SK-N-SH (cell line): Measurements from ENCODE around the gene OSTF1. TPM values are rescaled to one million over a fixed set of nuclear protein-coding genes. Genes with fewer than 3 reads are reported as not detected.

Experiments
- CTCF ChIA-PET: fragments of 300-600, 350-600 bp; formaldehyde crosslinking; extraction: SDS; loops from one replicate; lab custom pipeline; 2021; lab: Yijun Ruan, JAX
- POLR2A ChIA-PET: fragments of 350-600 bp; sonication (Branson Sonifier 250); formaldehyde crosslinking; extraction: SDS; loops from one replicate; lab custom pipeline; 2020; ENCODE audit warnings: antibody characterized with exemption, inconsistent platforms; lab: Yijun Ruan, JAX
- DNase-seq: peaks from one replicate; pipeline ENCODE4 v3.0.0; 2012
- H2AFZ ChIP-seq: fragments of 200-600 bp; sonication (generic); 2 replicates; pipeline ENCODE4 v1.8.1; 2016; ENCODE audit warnings: antibody characterized with exemption, mild to moderate bottlenecking, low read depth
- H3F3A ChIP-seq: fragments of 200-600 bp; sonication (generic); replicated peaks from 2 replicates; pipeline ENCODE3; 2016; ENCODE audit warnings: antibody characterized with exemption, mild to moderate bottlenecking; ENCODE audit not compliant: insufficient read depth
- H3K27ac ChIP-seq, 2 experiments: fragments of 200-500 bp in 1 of 2; fragments of 200-600 bp in 1 of 2; sonication (Bioruptor generic) in 1 of 2; sonication (generic), shearing (Covaris generic) in 1 of 2; 2 replicates each; pipeline versions ENCODE4 v1.5.1 to v1.6.1; 2014 to 2016; ENCODE audit warnings: low read depth in 2 of 2, inconsistent platforms in 1 of 2, low read length in 1 of 2, mild to moderate bottlenecking in 1 of 2, mixed read lengths in 1 of 2
- H3K27me3 ChIP-seq: fragments of 200-600 bp; sonication (generic), shearing (Covaris generic); 2 replicates; pipeline ENCODE4 v1.6.1; 2016; ENCODE audit warnings: mixed run types; ENCODE audit not compliant: insufficient read depth
- H3K36me3 ChIP-seq, 2 experiments: fragments of 200-500 bp in 1 of 2; fragments of 200-600 bp in 1 of 2; sonication (Bioruptor generic) in 1 of 2; sonication (generic) in 1 of 2; replicated peaks in 1 of 2; 2 replicates each; pipeline versions ENCODE3 to v1.5.1; 2014 to 2016; ENCODE audit warnings: low read length in 1 of 2, mild to moderate bottlenecking in 1 of 2; ENCODE audit not compliant: insufficient read depth in 2 of 2, control insufficient read depth in 1 of 2
- H3K4me1 ChIP-seq, 2 experiments: fragments of 200-500 bp in 1 of 2; fragments of 200-600 bp in 1 of 2; sonication (Bioruptor generic) in 1 of 2; sonication (generic), shearing (Covaris generic) in 1 of 2; 2 replicates each; pipeline versions ENCODE4 v1.5.1 to v1.6.1; 2014 to 2016; ENCODE audit warnings: low read depth in 1 of 2, low read length in 1 of 2, mixed run types in 1 of 2; ENCODE audit not compliant: insufficient read depth in 2 of 2, control insufficient read depth in 1 of 2
- H3K4me2 ChIP-seq: fragments of 200-600 bp; sonication (generic), shearing (Covaris generic); 2 replicates; pipeline ENCODE4 v1.6.1; 2017; ENCODE audit warnings: mixed run types
- H3K4me3 ChIP-seq, 2 experiments: fragments of 200-500 bp in 1 of 2; fragments of 200-600 bp in 1 of 2; sonication (Bioruptor generic) in 1 of 2; sonication (generic), shearing (Covaris generic) in 1 of 2; 2 replicates each; pipeline versions ENCODE4 v1.5.1 to v1.8.1; 2014 to 2016; ENCODE audit warnings: low read depth in 2 of 2, inconsistent platforms in 1 of 2, low read length in 1 of 2, mild to moderate bottlenecking in 1 of 2, mixed read lengths in 1 of 2, moderate library complexity in 1 of 2
- H3K79me2 ChIP-seq: fragments of 200-600 bp; sonication (generic); 2 replicates; pipeline ENCODE4 v1.8.1; 2017; ENCODE audit warnings: mild to moderate bottlenecking; ENCODE audit not compliant: insufficient read depth
- H3K9ac ChIP-seq: fragments of 200-600 bp; sonication (generic); 2 replicates; pipeline ENCODE4 v1.6.1; 2017; ENCODE audit warnings: mixed run types
- H3K9me2 ChIP-seq: fragments of 200-600 bp; sonication (generic); 2 replicates; pipeline ENCODE4 v1.6.1; 2017; ENCODE audit warnings: mixed run types
- H3K9me3 ChIP-seq: fragments of 200-600 bp; sonication (generic); 2 replicates; pipeline ENCODE4 v1.6.1; 2017; ENCODE audit warnings: mixed run types, mild to moderate bottlenecking, moderate library complexity
- H4K20me1 ChIP-seq: fragments of 200-600 bp; sonication (generic); 2 replicates; pipeline ENCODE4 v1.6.1; 2017; ENCODE audit warnings: mild to moderate bottlenecking, mixed run types; ENCODE audit not compliant: insufficient read depth
- ELF1 ChIP-seq: IDR thresholded peaks from 2 replicates; pipeline ENCODE4 v1.4.0; 2012
- EP300 ChIP-seq, 2 experiments: IDR thresholded peaks; 2 replicates each; pipeline versions ENCODE4 v1.4.0 to v1.6.1; 2012; ENCODE audit warnings: borderline replicate concordance in 1 of 2, low read depth in 1 of 2, low read length in 1 of 2
- FOSL2 ChIP-seq: IDR thresholded peaks from 2 replicates; pipeline ENCODE4 v1.4.0; 2012; ENCODE audit warnings: low read depth, mild to moderate bottlenecking, moderate library complexity, borderline replicate concordance
- FOXJ3 ChIP-seq: sonication (generic); formaldehyde crosslinking; IDR thresholded peaks from 2 replicates; pipeline ENCODE4 v1.5.1; 2020; ENCODE audit warnings: mild to moderate bottlenecking, missing genetic modification reagents
- FOXM1 ChIP-seq: IDR thresholded peaks from 2 replicates; pipeline ENCODE4 v1.4.0; 2012; ENCODE audit warnings: low read depth, mild to moderate bottlenecking
- GABPA ChIP-seq: IDR thresholded peaks from 2 replicates; pipeline ENCODE4 v1.4.0; 2012; ENCODE audit warnings: low read depth, mild to moderate bottlenecking
- GATA2 ChIP-seq: sonication (generic); formaldehyde crosslinking; IDR thresholded peaks from 2 replicates; pipeline ENCODE4 v1.5.0; 2020; ENCODE audit warnings: mild to moderate bottlenecking, missing genetic modification reagents
- NFIC ChIP-seq: IDR thresholded peaks from 2 replicates; pipeline ENCODE4 v1.4.0; 2012; ENCODE audit warnings: borderline replicate concordance
- NRF1 ChIP-seq: IDR thresholded peaks from 2 replicates; pipeline ENCODE4 v1.6.1; 2012; ENCODE audit warnings: low read depth, mild to moderate bottlenecking, low read length
- RAD21 ChIP-seq: IDR thresholded peaks from 2 replicates; pipeline ENCODE4 v1.6.1; 2012; ENCODE audit warnings: mild to moderate bottlenecking, low read length
- RXRA ChIP-seq: IDR thresholded peaks from 2 replicates; pipeline ENCODE4 v1.4.0; 2012; ENCODE audit warnings: low read depth, mild to moderate bottlenecking, borderline replicate concordance
- TAF1 ChIP-seq: IDR thresholded peaks from 2 replicates; pipeline ENCODE4 v1.6.1; 2012; ENCODE audit warnings: low read depth, mild to moderate bottlenecking, low read length, moderate library complexity, borderline replicate concordance
- TEAD4 ChIP-seq: IDR thresholded peaks from 2 replicates; pipeline ENCODE4 v1.4.0; 2012; ENCODE audit warnings: mild to moderate bottlenecking, borderline replicate concordance; ENCODE audit not compliant: insufficient read depth
- WGBS: methylation state at CpG from one replicate; pipeline ENCODE4 v1.1.6; 2017; ENCODE audit warnings: low lambda C conversion rate; 5-methylcytosine and 5-hydroxymethylcytosine counted together
- polyA plus RNA-seq, 3 experiments: library from polyadenylated mRNA; depleted of rRNA; stranded (reverse); fragments of >200 nt; gene quantifications; 2 replicates each; pipeline ENCODE4 v1.2.3, GENCODE V29; 2012
- TF ChIP-seq, protein P1 (sequence below): fragments of 150-350 bp; IDR thresholded peaks from 2 replicates; pipeline ENCODE4 v1.6.1; 2016; ENCODE audit warnings: mild to moderate bottlenecking, low read depth, low read length
- TF ChIP-seq, protein P2 (sequence below): IDR thresholded peaks from 2 replicates; pipeline ENCODE4; 2012
- TF ChIP-seq, protein P3 (sequence below): fragments of 200-600 bp; sonication (generic); IDR thresholded peaks from 2 replicates; pipeline ENCODE4 v1.6.1; 2017; ENCODE audit warnings: antibody characterized with exemption, mild to moderate bottlenecking, moderate library complexity
- TF ChIP-seq, protein P4 (sequence below): IDR thresholded peaks from 2 replicates; pipeline ENCODE4 v1.4.0; 2012; ENCODE audit warnings: low read depth, borderline replicate concordance
- TF ChIP-seq, protein P5 (sequence below): IDR thresholded peaks from 2 replicates; pipeline ENCODE4 v1.6.1; 2012; ENCODE audit warnings: mild to moderate bottlenecking, low read depth, low read length, moderate library complexity

Gene OSTF1
- polyA plus RNA-seq, 1 of the 3 experiments (the other 2 are of a cell fraction) = 9.5 TPM

DNA sequence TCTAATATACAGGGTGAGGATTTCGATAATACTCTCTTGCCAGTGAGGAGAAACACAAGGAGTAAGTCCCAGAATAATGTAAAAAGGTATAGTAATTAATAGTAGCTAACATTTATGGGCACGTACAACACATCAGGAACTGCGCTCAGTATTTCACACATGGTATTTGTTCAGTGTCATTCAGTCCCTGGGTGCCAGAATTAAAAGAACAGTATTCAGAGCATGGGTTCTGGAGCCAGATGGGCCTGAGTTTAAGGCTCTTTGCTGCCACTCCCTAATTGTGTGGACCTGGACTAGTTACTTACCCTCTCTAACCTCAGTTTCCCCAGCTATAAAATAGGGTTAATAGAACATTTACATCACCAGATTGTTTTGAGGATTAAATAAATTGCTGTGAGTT is 16.3 kb downstream of the OSTF1 start:
- no peaks in the 10 kb centered on the region for H4K20me1 ChIP-seq
- POLR2A ChIA-PET = no interaction called here
- H3K4me1 ChIP-seq = no peaks in the 10 kb centered on the region; a peak in 1 of 4 replicates
- CTCF ChIA-PET = interaction anchor here (1.5 to 1.6 kb wide), 2 partner anchors 81 to 331 kb away, joined by 4 read pairs; no protein-coding TSS in a partner anchor
- H3K4me2 ChIP-seq = no peak overlapping the region
- 33% methylated on average over 3 of the region's 3 CpGs for WGBS
- H3K27me3 ChIP-seq = no peaks in the 10 kb centered on the region
- H3K27ac ChIP-seq = no peak overlapping the region
- H3K36me3 ChIP-seq = peaks cover 0 to 5% of the 10 kb centered on the region in 2 experiments
- H3K9ac ChIP-seq = no peak overlapping the region
- H3K9me2 ChIP-seq = no peaks in the 10 kb centered on the region
- no peaks in the 10 kb centered on the region for H3K9me3 ChIP-seq
- peaks cover 10% of the 10 kb centered on the region for H3F3A ChIP-seq
- no peak overlapping the region for H3K4me3 ChIP-seq
- TF ChIP-seq FOXJ3 (CRISPR knock-in tag) (no peak), FOXM1 (no peak), EP300 (IDR thresholded peaks at IDR 0.05; ENCODE audit: borderline replicate concordance in 1 of 2, low read depth in 1 of 2, low read length in 1 of 2) (no peak), ELF1 (no peak), TEAD4 (no peak), FOSL2 (no peak), TAF1 (no peak), GABPA (no peak), NFIC (no peak), RAD21 (no peak), RXRA (no peak), GATA2 (CRISPR knock-in tag) (no peak), NRF1 (no peak)
- TF ChIP-seq, protein P1, sequence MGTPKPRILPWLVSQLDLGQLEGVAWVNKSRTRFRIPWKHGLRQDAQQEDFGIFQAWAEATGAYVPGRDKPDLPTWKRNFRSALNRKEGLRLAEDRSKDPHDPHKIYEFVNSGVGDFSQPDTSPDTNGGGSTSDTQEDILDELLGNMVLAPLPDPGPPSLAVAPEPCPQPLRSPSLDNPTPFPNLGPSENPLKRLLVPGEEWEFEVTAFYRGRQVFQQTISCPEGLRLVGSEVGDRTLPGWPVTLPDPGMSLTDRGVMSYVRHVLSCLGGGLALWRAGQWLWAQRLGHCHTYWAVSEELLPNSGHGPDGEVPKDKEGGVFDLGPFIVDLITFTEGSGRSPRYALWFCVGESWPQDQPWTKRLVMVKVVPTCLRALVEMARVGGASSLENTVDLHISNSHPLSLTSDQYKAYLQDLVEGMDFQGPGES = no peak
- TF ChIP-seq, protein P2, sequence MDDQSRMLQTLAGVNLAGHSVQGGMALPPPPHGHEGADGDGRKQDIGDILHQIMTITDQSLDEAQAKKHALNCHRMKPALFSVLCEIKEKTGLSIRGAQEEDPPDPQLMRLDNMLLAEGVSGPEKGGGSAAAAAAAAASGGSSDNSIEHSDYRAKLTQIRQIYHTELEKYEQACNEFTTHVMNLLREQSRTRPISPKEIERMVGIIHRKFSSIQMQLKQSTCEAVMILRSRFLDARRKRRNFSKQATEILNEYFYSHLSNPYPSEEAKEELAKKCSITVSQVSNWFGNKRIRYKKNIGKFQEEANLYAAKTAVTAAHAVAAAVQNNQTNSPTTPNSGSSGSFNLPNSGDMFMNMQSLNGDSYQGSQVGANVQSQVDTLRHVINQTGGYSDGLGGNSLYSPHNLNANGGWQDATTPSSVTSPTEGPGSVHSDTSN = no peak
- TF ChIP-seq, protein P3, sequence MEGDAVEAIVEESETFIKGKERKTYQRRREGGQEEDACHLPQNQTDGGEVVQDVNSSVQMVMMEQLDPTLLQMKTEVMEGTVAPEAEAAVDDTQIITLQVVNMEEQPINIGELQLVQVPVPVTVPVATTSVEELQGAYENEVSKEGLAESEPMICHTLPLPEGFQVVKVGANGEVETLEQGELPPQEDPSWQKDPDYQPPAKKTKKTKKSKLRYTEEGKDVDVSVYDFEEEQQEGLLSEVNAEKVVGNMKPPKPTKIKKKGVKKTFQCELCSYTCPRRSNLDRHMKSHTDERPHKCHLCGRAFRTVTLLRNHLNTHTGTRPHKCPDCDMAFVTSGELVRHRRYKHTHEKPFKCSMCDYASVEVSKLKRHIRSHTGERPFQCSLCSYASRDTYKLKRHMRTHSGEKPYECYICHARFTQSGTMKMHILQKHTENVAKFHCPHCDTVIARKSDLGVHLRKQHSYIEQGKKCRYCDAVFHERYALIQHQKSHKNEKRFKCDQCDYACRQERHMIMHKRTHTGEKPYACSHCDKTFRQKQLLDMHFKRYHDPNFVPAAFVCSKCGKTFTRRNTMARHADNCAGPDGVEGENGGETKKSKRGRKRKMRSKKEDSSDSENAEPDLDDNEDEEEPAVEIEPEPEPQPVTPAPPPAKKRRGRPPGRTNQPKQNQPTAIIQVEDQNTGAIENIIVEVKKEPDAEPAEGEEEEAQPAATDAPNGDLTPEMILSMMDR = no peak
- TF ChIP-seq, protein P4, sequence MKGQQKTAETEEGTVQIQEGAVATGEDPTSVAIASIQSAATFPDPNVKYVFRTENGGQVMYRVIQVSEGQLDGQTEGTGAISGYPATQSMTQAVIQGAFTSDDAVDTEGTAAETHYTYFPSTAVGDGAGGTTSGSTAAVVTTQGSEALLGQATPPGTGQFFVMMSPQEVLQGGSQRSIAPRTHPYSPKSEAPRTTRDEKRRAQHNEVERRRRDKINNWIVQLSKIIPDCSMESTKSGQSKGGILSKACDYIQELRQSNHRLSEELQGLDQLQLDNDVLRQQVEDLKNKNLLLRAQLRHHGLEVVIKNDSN = no peak
- TF ChIP-seq, protein P5, sequence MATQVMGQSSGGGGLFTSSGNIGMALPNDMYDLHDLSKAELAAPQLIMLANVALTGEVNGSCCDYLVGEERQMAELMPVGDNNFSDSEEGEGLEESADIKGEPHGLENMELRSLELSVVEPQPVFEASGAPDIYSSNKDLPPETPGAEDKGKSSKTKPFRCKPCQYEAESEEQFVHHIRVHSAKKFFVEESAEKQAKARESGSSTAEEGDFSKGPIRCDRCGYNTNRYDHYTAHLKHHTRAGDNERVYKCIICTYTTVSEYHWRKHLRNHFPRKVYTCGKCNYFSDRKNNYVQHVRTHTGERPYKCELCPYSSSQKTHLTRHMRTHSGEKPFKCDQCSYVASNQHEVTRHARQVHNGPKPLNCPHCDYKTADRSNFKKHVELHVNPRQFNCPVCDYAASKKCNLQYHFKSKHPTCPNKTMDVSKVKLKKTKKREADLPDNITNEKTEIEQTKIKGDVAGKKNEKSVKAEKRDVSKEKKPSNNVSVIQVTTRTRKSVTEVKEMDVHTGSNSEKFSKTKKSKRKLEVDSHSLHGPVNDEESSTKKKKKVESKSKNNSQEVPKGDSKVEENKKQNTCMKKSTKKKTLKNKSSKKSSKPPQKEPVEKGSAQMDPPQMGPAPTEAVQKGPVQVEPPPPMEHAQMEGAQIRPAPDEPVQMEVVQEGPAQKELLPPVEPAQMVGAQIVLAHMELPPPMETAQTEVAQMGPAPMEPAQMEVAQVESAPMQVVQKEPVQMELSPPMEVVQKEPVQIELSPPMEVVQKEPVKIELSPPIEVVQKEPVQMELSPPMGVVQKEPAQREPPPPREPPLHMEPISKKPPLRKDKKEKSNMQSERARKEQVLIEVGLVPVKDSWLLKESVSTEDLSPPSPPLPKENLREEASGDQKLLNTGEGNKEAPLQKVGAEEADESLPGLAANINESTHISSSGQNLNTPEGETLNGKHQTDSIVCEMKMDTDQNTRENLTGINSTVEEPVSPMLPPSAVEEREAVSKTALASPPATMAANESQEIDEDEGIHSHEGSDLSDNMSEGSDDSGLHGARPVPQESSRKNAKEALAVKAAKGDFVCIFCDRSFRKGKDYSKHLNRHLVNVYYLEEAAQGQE = no peak
- TF ChIP-seq, all 33 proteins: peak for 0
- peaks cover 42% of the 10 kb centered on the region for H3K79me2 ChIP-seq
- DNase-seq = no peak
- H2AFZ ChIP-seq = no peak overlapping the region
